Measurements from ENCODE around the gene GALNT9. TPM values are rescaled to one million over a fixed set of nuclear protein-coding genes. Genes with fewer than 3 reads are reported as not detected.

Gene GALNT9
- total RNA-seq, 1 experiment from 2014 or later: 0.36 TPM

DNA sequence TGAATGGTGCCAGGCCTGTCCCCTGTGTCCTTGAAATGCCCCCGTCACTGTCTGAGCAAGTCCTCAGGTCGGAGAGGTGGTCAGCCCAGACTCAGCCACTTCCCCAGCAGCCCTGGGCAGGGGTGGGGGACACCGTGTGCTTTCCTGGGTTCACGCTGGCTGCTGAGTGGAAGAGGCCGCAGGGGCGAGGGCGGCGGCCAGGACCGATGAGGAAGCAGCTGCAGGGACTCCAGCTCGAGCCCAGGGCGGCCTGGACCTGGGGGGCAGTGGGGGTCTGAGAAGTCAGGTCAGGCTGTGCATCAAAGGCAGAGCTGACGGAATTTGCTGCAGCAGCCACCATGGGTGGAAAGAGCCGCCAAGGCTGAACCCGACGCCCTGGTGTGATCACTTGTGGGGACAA is 156.8 kb downstream of the GALNT9 start:
- Histone ChIP-seq H3K27ac (no peak overlapping the region), H3K4me1 (no peaks in the 10 kb centered on the region), H3K27me3 (peaks cover 7% of the 10 kb centered on the region; the same call in 1 of the 2 replicates), H3K4me3 (no peak overlapping the region), H3K36me3 (no peaks in the 10 kb centered on the region), H3K9me3 (replicated peaks) (no peaks in the 10 kb centered on the region)
- DNase-seq: no peak

DNA sequence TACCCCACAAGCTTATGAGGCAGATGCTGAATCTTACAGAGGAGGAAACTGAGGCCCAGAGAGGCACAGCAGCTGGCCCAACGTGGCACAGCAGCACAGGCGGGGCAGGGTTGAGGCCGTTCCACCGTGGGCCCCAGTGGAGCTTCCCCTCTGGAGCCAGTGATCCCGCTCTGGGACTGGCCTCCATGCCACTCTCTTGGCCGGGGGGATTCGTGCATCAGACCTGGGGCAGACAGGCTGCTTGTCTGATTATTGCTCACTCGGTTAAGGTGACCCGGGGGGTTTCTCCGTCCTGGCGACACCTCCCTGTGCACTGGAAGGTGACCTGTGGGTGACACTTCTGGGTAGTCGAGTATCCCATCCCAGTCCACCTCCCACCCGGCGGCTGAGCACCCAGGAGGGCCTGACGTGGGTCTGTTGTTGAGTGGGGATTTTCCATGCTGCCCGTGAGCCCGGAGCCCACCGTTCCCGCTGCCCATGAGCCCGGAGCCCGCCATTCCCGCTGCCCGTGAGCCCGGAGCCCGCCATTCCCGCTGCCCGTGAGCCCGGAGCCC is 157.3 kb downstream of the GALNT9 start:
- H3K4me3 ChIP-seq: no peak overlapping the region
- H3K36me3 ChIP-seq: no peaks in the 10 kb centered on the region
- peaks cover 7% of the 10 kb centered on the region; the same call in 1 of the 2 replicates for H3K27me3 ChIP-seq
- H3K4me1 ChIP-seq: no peaks in the 10 kb centered on the region
- no peak for DNase-seq
- H3K9me3 ChIP-seq (replicated peaks): no peaks in the 10 kb centered on the region
- H3K27ac ChIP-seq: no peak overlapping the region

DNA sequence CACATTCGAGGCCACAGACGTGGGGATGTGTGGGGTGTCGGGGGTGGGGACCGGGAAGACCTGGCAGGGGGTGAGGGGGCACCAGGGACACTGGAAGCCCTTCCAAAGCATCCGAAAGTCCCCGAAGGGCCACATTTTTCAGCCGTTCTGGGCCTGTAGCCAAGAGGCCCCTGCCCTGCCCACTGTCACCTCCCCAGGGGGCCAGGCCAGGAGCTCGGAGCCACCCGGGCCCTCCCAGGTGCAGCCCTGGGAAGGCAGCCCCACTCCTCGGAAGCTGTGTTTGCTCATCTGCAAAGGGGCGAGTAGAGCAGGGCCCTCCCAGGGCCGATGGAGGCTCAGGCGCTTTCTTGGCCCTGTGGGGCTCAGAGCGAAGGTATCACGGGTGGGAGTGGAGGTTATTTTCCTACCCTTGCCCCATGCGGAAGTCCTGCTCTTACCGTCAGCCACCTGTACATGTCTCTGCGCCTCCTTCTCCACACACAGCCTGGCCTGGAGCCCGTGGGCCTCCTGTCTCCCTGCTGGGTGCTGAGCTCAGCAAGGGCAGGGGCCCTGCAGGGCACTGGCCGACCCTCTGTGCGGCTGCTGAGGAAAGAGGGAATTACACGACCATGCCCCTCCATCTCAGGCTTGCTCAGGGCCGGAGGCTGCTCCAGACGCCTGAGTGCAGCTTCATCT is 158.0 kb downstream of the GALNT9 start:
- H3K9me3 ChIP-seq (replicated peaks): no peaks in the 10 kb centered on the region
- H3K4me1 ChIP-seq: no peaks in the 10 kb centered on the region
- no peak for DNase-seq
- H3K27me3 ChIP-seq: peaks cover 7% of the 10 kb centered on the region; the same call in 1 of the 2 replicates
- H3K27ac ChIP-seq: no peak overlapping the region
- H3K36me3 ChIP-seq: no peaks in the 10 kb centered on the region
- no peak overlapping the region for H3K4me3 ChIP-seq

DNA sequence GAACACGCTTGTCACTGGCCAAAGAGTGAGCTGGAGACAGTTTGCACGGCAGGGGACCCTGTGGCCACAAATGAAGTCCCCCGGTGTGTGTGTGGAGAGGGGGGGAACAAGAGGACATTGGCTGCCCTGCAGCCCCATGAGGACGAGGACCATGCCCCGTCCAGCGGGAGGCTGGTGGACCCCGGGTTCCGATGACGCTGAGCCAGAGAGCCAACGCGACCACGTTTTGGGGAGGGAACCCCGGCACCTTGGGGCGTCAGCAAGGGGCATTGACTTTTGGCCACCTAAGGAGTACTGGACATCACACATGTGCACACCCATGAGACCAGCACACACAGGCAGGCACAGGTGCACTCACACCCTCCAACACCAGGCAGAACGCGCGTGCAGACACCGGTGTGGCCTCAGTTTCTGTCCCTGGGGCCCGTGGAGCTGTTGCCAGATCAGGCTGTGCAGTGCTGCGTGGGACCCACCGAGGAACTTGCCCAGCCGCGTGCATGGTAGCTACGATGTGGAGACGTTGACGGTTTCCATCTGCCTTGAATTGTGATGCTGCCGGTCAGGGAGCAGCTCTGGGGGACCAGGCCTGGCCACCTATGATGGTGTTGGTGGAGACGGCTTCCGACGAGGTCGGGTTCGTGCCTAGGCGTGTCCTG is 158.6 kb downstream of the GALNT9 start:
- Histone ChIP-seq H3K27me3 (peaks cover 7% of the 10 kb centered on the region; the same call in 1 of the 2 replicates), H3K4me3 (no peak overlapping the region), H3K27ac (no peak overlapping the region), H3K36me3 (no peaks in the 10 kb centered on the region), H3K9me3 (replicated peaks) (no peaks in the 10 kb centered on the region), H3K4me1 (no peaks in the 10 kb centered on the region)
- no peak for DNase-seq

DNA sequence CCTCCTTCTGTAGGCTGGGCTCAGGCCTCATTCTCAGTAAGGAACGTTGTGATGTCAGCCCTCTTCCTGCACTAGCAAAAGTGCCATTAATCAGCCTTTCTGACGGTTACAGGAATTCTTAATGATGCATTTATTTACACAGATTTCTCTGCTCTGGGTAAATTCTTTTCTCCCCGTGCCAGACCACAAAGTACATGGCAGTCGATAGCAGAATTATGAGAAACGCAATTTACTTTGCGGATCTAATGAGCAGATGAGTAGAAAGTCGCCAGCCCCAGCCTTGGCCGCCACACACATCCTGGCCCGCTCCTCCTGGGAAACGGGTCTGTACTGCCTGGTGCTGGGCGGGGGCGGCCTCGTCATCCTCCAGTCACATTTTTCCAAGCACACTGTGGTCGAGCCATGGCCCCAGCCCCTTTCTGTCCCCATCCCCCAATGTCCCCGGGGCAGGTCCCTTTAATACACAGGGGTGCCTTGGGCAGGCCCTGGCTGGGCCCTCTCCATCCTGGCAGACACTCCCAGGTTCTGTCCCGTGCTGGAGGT is 159.2 kb downstream of the GALNT9 start:
- no peaks in the 10 kb centered on the region for H3K36me3 ChIP-seq
- no peak for DNase-seq
- H3K9me3 ChIP-seq (replicated peaks): no peaks in the 10 kb centered on the region
- no peak overlapping the region for H3K27ac ChIP-seq
- no peaks in the 10 kb centered on the region for H3K4me1 ChIP-seq
- H3K27me3 ChIP-seq: peaks cover 7% of the 10 kb centered on the region; the same call in 1 of the 2 replicates
- H3K4me3 ChIP-seq: no peak overlapping the region

DNA sequence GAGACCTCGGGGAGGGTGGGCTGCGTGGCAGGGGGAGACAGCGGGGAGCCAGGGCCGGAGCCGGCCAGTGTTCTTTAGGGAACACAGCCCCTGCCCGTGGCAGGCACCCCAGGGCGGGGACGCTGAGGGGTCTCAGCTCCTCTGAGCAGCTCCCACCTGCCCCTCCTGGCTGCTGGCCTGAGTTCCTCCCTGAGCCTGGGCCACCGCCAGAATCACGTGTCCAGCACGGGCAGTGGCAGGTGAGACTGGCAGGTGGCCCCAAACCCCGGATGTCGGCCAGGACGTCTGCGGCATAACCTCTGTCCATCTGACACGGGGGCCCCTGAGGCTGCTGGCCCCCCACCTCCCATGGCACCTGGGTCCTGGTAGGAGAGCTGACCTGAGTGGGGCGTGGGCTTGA is 160.0 kb downstream of the GALNT9 start:
- Histone ChIP-seq H3K27ac (no peak overlapping the region), H3K27me3 (peaks cover 7% of the 10 kb centered on the region; the same call in 1 of the 2 replicates), H3K4me3 (no peak overlapping the region), H3K4me1 (no peaks in the 10 kb centered on the region), H3K36me3 (no peaks in the 10 kb centered on the region), H3K9me3 (replicated peaks) (no peaks in the 10 kb centered on the region)
- DNase-seq: no peak

DNA sequence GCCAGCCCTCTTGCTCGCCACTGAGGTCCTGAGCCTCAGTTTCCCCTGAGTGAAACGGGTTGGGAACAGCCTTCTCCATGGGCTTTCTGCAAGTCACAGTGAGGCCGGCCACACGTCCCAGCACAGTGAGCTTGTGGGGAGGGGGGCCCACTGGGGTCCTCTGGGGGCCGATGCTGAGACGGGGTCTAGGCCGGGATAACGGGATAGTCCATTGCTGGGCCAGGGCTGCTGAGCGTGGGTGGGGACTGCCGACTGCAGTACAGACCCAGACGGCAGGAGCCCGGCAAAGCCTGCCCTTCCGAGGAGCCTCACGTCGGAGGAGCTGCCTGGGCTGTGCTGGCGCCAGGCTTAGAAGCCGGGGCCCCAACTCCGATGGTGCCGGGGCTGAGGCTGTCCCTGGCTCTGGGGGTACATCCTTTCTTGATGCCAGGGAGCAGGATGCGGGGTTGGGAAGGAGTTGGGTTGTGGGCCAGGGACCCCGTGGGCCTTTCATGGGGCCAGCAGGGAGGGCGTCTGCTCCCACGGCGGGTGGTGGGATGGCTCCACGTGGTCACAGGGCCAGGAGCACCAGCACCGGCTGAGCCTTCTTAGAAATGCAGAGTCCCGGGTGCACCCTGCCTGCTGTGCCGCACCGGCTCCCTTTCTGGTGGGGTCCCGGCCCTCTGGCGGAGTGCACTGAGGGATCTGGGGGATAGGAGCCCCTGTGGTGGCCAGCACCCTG is 160.9 kb downstream of the GALNT9 start:
- no peak overlapping the region for H3K27ac ChIP-seq
- H3K4me1 ChIP-seq: no peaks in the 10 kb centered on the region; the same call in 1 of the 2 replicates
- no peak for DNase-seq

DNA sequence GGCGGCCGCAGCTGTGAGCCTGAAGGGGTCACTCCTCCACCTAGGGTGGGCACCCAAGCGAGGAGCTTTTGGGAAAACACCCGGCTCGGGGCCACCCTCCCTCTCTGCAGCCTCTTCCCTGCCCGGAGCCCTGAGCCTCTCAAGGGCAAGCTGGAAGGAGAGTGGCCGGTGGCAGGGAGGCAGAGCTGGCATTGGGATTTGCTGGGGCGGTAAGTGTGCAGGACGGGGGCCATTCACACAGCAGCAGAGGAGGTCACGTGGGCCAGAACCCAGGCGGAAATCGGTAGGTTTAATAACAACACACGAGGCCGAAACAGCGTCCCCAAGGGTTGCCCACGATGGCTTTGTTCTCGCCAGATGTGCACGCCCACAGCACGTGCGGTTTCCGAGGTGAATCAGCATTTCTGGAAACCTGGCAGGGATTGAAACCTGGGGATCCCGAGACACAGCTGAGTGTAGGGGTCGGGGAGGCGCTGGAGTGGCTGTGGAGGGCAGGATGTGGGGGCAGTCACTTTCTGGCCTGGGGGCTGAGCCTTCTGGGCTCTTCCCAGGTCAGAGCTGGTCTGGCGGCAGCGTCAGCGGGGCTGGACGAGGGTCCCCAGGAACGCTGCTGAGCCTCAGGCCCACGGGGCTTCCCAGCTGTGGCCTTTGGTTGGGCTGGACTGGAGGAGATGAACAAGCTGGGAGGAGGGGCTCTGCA is 161.6 kb downstream of the GALNT9 start:
- no peaks in the 10 kb centered on the region for H3K36me3 ChIP-seq
- peaks cover 5% of the 10 kb centered on the region; the same call in 1 of the 2 replicates for H3K27me3 ChIP-seq
- DNase-seq: no peak
- no peak overlapping the region for H3K4me3 ChIP-seq
- H3K9me3 ChIP-seq (replicated peaks): no peaks in the 10 kb centered on the region
- no peak overlapping the region for H3K27ac ChIP-seq
- H3K4me1 ChIP-seq: no peaks in the 10 kb centered on the region; the same call in 1 of the 2 replicates

More for the DNA sequence above, 160.9 kb downstream of the GALNT9 start:
- Histone ChIP-seq H3K36me3 (no peaks in the 10 kb centered on the region), H3K9me3 (replicated peaks) (no peaks in the 10 kb centered on the region), H3K27me3 (peaks cover 7% of the 10 kb centered on the region; the same call in 1 of the 2 replicates), H3K4me3 (no peak overlapping the region)

DNA sequence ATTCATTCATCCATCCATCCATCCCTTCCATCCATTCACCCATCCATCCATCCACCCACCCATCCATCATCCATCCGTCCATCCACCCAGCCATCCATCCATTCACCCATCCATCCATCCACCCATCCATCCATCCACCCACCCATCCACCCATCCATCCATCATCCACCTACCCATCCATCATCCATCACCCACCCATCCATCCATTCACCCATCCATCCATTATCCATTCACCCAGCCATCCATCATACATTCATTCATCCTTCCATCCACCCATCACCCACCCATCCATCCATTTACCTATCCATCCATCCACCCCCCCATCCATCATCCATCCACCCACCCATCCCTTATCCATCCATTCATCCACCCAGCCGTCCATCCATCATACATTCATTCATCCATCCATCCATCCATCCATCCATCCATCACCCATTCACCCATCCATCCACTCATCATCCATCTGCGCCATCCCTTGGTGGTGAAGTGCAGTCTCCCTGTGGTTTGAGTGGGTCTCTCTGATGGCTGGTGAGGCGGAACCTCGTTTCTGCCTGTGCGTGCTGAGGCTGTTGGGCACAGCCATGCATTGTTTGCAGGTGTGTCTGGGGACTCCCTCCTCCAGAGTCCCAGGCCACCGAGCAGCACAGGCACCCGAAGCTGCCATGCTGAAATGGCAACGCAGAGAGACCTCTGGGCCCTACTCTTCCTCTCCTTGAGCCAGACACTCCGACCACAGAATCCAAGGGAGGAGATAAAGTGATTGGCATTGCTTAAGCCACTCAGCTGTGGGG is 162.4 kb downstream of the GALNT9 start:
- 0 out of 2 replicates have a peak, but pooled peaks cover 4% of the 10 kb centered on the region for H3K27me3 ChIP-seq

DNA sequence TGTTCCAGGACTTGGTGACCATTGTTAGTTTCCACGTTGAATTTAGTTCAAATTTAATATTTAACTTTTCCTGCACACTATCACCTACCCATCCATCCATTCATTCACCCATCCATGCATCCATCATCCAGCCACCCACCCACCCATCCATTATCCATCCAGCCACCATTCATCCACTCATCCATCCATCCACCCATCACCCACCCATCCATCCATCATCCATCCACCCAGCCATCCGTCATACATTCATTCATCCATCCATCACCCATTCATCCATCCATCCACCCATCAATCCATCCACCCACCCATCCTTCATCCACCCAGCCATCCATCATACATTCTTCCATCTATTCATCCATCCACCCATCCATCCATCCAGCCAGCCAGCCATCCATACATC is 163.3 kb downstream of the GALNT9 start:
- H3K9me3 ChIP-seq (replicated peaks): no peaks in the 10 kb centered on the region
- DNase-seq: no peak
- no peaks in the 10 kb centered on the region; the same call in 1 of the 2 replicates for H3K4me1 ChIP-seq
- no peaks in the 10 kb centered on the region for H3K27me3 ChIP-seq
- no peaks in the 10 kb centered on the region for H3K36me3 ChIP-seq
- H3K27ac ChIP-seq: no peak overlapping the region
- H3K4me3 ChIP-seq: no peak overlapping the region

More for the DNA sequence above, 162.4 kb downstream of the GALNT9 start:
- Histone ChIP-seq H3K4me1 (no peaks in the 10 kb centered on the region; the same call in 1 of the 2 replicates), H3K9me3 (replicated peaks) (no peaks in the 10 kb centered on the region), H3K27ac (no peak overlapping the region), H3K36me3 (no peaks in the 10 kb centered on the region), H3K4me3 (no peak overlapping the region)
- no peak for DNase-seq

DNA sequence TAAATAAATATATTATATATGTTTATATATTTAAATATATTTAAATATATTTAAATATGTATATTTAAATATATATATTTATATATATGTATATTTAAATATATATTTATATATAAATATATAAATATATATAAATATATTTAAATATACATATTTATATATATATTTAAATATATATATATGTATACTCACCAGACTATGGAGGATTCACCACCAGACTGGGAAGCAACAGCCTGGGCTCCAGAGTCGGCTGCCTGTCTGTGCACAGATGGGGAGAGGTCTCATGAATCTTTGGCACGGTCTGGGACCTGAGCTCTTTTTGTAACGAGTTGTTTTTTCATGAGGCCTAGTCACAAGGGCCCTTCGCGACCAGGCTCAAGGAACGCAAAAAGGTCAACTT is 163.8 kb downstream of the GALNT9 start:
- H3K4me3 ChIP-seq: no peak overlapping the region
- no peaks in the 10 kb centered on the region for H3K27me3 ChIP-seq
- no peaks in the 10 kb centered on the region for H3K9me3 ChIP-seq (replicated peaks)
- H3K36me3 ChIP-seq: no peaks in the 10 kb centered on the region
- H3K4me1 ChIP-seq: no peaks in the 10 kb centered on the region; the same call in 1 of the 2 replicates
- no peak for DNase-seq
- no peak overlapping the region for H3K27ac ChIP-seq

DNA sequence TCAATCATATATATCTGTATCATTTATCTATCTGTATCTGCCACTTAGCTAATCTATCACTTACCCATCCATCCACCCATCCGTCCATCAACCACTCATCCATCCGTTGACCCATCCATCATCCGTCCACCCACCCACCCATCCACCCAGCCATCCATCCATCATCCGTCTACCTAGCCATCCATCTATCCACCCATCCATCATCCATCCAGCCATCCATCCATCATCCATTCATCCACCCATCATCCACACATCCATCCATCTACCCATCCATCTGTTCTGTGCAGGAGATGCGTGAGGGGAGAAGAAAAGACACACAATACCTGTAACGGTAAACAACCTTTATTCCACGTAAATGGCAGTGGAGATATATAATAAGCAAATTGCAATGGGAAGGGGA is 165.0 kb downstream of the GALNT9 start:
- Histone ChIP-seq H3K27me3 (no peaks in the 10 kb centered on the region), H3K4me3 (no peak overlapping the region), H3K27ac (no peak overlapping the region), H3K9me3 (replicated peaks) (no peaks in the 10 kb centered on the region), H3K4me1 (no peaks in the 10 kb centered on the region; the same call in 1 of the 2 replicates), H3K36me3 (no peaks in the 10 kb centered on the region)
- no peak for DNase-seq

DNA sequence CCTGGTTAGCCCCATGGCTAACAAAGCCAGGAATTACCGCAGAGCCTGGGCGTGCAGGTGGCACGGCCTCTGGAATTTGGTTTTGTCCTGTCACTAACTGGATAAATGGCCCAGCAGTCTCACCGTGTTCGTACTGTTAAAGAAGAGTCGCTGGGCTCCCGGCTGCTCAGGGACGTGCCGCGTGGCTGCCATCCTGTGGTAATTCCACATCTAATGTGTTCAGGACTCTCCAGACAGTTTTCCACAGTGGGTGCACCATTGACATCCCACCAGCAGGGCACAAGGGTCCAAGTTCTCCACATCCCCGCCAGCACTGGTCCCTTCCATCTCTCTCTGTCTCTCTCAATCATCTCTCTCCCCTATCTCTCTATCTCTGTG is 165.5 kb downstream of the GALNT9 start:
- H3K4me1 ChIP-seq: no peaks in the 10 kb centered on the region; the same call in 1 of the 2 replicates
- H3K27me3 ChIP-seq: no peaks in the 10 kb centered on the region
- H3K4me3 ChIP-seq: no peak overlapping the region
- H3K36me3 ChIP-seq: no peaks in the 10 kb centered on the region
- no peaks in the 10 kb centered on the region for H3K9me3 ChIP-seq (replicated peaks)
- peak; percentile 25 to 45 for DNase-seq
- no peak overlapping the region for H3K27ac ChIP-seq
